Islet of Langerhans (tissue), 1 donor: ENCODE data around the gene TCERG1L.
"Not testable (repeated sequence)": the region's sequence is repeated elsewhere in the genome, so short reads cannot be mapped to it uniquely, and the experiment has no call there.

Experiments
- FAIRE-seq: peaks from one replicate; lab custom pipeline; 2011; peaks lifted over from hg19 to GRCh38; lab: Jason Lieb, UNC

Gene TCERG1L

DNA sequence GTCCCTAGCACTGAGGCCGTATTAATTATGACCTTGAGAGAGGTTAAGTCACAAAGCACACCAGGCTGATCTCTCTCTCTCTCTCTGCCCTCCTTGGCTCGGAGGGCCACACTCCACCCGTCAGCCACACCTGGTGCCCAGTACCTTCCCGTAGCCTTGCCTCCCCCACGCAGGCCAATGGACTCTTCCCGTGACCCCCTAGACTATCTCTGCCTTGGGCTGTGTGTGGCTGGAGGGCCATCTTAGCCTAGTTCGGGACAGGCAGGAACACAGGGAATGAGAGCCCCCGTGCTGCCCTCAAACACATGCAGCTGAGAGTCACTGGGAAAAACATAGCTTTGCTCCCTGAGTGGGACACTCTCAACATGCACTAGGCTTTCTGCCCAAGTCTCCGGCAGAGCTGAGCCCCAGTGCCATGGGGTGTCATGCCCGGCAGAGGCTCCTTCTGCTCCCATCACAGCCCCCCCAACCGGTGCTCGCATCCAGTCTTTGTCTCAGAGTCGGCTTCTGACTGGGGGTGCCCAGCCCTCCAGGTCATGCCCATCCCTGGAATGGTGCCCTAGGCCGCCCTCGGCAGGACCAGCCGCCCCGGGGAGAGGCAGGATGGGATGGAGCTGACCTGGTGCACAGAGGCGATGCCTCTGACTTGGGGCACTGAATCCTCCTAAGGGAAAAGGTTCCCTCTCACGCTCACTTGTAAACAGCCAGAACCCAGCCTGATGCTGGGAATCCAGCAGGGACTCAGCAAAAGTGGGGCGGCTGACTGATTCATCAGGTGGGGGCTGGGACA lies 63.0 kb downstream of the TCERG1L start:
- FAIRE-seq, result no peak

DNA sequence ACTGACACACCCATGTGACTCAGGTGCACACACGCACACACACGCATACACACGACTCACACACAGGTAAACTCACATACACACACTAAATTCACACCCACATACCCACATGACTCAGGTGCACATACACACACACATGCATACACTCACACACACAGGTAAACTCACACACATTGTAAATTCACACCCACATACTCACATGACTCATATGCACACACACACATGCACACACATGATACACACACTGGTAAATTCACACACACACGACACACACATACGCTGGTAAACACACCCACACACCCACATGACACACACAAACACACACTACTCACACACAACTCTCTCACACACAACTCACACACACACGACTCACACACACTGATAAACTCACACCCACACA lies 63.6 kb downstream of the TCERG1L start:
- no peak for FAIRE-seq

DNA sequence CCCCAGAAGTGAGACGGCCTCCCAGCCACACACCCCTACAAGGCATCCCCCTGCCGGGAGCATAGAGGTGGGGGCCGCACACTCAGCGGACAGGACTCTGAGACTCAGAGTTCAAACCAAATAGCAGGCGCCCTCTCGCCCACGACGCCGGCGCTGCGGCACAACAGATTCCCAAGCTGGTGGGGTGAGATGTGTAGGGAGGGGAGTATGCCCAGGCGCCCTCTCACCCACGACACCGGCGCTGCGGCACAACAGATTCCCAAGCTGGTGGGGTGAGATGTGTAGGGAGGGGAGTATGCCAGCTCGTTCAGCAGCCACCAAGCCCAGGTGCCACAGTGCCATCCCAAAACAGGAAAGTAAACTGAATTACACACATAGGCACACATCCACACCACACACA lies 64.7 kb downstream of the TCERG1L start:
- FAIRE-seq, result no peak

DNA sequence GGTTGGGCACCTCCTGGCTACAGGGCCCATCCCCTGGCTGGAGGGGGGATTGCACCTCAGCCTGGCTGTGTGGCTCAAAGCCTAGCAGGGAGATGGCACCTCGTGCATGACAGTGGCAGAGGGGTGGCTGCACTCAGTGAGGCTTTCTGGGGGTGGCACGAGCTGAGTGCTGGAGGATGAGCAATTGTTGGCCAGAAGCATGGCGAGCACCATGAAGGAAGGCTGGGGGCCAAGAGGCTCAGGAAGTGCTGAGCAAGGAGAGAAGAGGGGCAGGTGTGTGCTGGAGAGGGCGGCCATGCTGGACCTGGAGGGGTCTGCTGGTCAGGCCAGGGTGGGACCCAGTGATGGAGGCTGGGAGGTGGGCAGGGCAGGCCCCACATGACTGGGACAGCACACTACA lies 65.4 kb downstream of the TCERG1L start:
- FAIRE-seq, result no peak

DNA sequence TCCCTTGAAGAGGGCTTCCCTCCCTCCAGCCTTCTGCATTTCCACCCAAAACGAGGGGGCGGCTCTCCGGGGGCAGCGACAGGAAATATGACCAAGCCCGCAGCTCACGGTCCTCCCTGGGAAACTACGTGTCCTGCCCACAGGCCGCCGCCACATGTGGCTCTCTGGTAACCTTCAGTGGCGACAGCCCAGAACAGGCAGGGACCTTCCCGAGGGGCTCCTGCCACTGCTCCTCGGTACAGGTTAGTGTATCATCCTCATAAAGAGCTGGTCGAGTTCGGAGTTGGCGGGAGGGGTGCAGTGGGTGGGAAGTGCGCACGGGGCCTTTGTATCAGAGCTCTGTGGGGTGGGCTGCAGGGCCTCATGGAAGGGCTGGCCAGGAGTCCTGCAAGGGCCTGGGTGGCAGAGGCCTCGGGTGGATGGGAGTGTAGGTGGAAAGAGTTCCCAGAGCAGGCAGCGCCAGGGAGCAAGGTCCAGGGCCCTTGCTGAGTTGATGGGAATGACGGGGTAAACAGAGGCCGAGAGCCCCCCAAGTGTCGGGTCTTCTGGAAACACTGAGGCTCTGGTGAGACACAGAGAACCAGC lies 66.0 kb downstream of the TCERG1L start:
- FAIRE-seq, result no peak

DNA sequence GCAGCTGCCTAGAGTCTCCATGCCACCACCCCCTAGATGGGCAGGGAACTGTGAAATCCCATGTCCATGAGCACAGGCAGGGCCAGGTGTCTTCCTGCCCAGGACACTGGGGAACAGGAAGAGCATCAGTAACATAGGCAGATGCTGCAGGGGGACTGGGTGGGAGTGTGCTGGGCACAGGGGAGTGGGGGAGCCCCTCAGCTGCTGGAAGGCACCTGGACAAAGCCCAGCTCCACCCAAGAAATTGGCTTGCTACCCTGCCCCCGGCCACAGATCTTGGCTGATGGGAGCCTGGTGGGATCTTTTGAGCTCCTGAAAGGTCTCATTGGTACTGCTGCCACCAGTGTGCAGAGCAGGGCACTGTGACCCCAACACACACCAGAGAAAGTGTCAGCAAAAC lies 66.7 kb downstream of the TCERG1L start:
- no peak for FAIRE-seq

DNA sequence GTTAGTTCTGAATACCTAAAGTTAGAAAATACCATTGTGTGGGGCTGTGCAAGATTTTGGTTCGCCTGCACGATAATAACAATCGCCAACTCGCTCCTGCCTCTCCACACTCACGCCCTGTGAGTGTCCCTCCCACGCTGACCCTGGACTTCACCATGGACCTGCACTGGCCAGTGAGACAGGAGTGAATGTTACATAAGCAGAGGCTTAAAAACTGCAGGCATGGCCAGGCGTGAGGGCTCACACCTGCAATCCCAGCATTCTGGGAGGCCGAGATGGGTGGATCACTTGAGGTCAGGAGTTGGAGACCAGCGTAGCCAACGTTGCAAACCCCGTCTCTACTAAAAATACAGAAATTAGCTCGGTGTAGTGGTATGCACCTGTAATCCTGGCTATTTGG lies 68.4 kb downstream of the TCERG1L start:
- FAIRE-seq, result no peak

DNA sequence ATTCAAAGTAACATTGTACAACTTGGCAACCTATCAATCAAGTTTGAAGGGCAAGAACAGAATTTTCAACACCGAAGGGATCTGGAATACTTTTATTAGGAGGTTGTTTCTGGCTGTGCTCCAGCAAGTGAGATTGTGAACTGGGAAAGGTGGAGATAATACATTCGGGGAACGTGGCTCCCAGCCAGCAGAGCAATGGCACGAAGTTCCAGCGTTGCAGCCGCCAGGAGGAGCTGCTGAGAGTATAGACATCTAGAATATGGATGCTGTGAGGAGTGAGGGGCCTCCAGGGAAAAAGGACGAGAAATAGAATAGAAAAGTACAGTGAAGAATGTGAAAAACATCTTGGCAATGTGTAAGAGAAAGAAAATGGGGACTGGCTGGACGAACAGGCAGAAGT lies 69.5 kb downstream of the TCERG1L start:
- no peak for FAIRE-seq

DNA sequence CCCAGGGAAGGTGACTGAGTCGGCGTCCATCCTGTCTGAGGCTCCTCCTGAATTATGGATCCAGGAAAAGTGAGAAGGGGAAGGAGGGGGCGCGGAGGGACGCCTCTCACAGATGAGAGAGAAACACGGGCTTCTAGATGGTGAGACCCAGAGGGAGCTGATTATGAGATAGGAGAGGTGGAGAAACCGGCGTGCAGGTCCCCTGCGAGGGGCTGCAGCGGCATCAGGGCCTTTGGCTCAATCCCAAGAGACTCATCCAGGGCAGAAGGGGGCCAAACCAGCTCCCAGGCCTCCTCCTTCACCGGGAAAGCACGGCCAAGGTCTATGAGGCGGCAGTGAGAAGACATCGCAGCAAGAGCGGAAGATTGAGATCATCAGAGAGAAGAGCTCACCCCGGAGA lies 70.8 kb downstream of the TCERG1L start:
- no peak for FAIRE-seq

DNA sequence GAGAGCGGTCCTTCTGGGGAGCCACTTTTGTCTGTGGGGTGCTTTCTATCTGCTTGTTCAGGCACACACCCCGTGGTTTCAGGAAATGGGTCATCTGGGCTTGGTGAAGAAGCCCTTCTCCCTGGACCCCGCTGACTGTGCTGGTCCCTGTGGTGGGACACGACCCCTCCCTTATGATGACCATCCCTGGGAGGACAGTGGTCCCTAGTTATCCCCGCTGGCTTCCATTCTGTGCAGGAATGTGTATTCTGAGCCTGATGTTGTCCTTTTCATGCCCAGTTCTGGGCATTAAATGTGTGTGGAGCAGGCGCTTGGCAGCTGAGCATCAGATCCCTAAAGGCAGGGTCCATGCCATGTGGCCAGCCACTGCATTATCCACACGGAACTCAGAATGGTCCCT lies 71.6 kb downstream of the TCERG1L start:
- FAIRE-seq, result no peak

DNA sequence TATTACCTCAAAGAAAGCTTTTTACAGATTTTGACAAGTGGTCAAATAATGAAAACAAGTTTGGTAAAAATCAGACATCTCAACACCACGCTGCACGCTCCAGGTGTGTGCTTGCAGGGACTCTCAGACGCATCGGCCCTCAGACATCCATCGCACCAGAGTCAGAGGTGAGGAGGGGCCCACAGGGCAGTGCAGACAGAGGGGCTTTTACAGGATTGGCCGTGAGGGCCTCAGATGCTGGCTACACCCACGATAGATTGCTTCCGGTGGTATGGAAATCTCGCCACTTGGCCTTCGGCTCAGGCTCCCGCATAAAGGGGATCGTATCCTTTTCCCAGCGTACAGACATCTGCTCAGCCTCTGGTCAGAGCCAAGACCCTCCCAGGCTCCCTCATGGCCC lies 72.1 kb downstream of the TCERG1L start:
- FAIRE-seq, result no peak

DNA sequence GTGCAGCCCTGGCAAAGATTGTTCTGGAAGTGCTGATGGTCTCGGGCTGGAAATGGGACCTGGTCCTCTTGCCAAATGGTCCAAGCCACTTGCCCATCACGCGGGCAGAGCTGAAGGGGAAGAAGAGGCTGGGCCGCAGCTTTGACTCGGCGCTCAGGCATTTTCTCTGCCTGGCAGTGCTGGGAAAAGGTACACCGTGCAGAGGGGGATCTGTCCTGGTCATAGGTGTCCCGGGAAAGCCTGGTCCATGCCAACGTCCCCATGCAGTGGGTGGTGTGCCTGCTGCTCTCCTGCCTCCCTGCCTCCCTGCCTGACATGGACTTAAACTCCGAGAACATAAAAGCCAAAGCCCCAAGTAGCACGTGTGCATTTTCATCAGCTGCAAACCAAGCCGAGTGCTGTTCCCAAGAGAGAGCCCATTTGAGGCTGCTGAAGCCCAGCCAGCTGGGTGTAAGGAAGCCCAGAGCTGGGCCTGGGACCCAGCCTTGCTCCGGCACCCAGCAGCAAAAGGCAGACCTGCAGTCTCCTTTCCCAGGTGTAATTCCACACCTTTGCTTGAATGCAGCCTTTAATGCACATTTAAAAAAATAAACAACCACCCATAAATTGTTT lies 72.7 kb downstream of the TCERG1L start:
- no peak for FAIRE-seq

DNA sequence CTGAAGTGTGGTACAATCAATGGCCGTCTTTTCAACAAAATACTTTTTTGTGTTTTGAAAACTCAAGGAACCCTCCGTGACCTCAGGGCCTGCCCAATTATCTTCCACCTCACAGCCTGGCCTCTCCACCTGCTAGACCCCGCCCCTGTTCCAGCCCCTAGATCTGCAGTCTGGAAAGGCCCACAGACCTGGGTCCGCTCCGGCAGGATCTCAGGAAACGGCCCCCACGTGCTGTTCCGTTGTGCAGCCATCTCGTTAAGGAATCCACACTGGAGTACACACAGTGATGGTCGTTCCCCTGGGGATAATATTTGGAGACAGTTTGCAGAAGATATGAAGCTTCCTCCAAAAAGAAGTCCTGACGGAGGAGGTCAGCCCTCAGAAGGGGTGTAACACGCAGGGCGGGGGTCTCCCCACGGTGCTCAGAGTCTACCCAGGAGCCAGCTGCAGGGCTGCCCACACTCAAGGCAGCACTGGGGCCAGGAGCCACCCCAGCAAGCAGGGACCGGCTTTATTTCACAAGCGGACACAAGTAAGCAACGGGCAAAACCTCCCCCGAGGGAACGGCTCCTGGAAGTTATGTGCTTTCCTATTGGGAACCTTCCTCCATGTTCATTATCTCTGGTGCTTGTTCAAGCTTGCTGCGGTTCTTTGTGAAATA lies 73.4 kb downstream of the TCERG1L start:
- FAIRE-seq, result no peak

DNA sequence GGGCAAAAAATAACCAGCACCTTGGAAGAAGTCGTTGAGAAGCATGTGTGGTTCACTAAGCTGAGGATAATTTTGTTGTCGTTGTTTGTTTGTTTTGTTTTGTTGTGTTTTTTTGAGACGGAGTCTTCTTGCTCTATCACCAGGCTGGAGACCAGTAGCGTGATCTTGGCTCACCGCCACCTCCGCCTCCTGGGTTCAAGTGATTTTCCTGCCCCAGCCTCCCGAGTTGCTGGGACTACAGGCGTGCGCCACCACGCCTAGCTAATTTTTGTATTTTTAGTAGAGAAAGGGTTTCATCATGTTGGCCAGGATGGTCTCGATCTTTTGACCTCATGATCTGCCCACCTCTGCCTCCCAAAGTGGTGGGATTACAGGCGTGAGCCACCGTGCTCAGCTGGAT lies 76.9 kb downstream of the TCERG1L start:
- FAIRE-seq, result not testable (repeated sequence)

DNA sequence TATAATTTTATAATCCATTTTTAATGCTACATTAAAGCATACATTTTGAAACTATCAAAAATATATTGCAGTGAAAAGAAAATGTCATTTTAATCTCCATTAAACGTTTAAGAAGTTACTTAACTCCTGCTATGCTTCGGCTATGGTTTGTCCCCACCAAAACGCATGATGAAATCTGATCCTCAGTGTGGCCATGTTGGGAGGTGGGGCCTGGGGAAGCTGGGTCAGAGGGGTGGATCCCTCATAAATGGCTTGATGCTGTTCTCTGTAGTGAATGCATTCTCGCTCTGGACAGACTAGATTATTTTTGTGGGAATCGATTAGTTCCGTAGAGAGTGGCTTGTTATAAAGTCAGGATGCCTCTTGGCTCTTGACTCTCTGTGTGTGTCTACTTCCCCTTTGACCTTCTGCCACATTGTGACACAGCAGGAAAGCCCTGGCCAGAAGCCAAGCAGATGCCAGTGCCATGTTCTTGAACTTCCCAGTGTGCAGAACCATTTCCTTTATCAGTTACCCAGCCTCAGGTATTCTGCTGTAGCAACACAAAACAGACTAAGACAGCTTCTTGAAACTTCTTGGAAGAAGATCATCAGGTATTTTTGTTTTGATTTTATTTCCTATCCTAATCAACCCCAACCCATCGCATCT lies 77.8 kb downstream of the TCERG1L start:
- no peak for FAIRE-seq

DNA sequence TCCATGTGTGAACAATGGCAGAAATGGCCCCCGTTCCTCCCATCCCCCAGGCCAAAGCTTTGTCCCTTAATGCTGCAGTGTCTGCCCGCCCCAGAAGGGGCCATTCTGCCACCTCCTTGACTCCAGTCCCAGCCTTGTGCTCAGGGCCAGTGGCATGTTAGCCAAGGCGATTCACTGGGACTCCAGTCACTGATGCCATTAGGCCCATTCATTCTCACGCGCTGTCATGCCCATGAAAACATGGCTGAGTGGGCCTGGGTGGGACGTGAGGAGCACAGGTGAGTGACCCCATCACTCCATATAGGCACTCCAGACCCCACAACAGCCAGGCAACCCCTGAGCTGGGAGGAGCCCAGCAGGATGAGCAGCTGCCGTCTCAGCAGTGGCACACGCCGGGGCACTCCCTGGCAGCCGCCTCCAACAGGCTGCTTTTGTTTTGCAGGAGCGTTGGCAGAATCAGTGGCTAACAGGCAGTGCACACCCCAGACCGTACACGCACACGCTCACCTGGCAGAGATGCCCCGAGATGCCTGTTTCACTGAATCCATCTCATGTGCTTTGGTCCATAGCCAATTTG lies 79.5 kb downstream of the TCERG1L start:
- FAIRE-seq, result no peak

DNA sequence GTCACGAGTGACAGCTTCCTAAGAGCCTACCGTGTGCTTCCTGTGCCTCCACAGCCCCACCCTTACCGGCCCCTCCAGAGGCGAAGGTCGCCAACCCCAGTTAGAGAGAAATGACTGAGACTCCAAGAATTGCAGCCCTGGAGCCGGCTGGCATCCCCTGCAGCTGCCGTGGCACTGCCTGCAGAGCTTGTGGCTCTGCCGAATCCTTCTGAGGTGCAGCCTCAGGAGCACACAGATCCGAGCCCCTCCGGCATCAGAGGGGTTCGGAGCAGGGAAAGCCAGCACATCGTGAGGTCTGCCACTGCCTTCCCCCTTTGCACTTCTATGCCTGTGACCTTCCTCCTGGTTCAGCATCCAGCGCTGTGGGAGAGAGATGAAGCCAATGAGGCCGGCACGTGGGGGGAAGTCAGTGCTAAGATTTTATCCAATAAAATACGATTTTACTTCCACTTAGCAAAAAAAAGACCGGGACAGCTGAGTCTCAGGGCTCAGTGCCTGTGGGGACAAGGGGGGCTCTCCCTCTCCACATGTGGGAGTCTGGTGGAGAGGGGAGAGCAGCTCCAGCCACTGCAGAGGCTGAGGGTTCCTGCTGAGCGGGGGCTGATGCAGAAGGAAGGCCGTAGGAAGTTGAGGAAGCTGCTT lies 80.1 kb downstream of the TCERG1L start:
- FAIRE-seq, result no peak

DNA sequence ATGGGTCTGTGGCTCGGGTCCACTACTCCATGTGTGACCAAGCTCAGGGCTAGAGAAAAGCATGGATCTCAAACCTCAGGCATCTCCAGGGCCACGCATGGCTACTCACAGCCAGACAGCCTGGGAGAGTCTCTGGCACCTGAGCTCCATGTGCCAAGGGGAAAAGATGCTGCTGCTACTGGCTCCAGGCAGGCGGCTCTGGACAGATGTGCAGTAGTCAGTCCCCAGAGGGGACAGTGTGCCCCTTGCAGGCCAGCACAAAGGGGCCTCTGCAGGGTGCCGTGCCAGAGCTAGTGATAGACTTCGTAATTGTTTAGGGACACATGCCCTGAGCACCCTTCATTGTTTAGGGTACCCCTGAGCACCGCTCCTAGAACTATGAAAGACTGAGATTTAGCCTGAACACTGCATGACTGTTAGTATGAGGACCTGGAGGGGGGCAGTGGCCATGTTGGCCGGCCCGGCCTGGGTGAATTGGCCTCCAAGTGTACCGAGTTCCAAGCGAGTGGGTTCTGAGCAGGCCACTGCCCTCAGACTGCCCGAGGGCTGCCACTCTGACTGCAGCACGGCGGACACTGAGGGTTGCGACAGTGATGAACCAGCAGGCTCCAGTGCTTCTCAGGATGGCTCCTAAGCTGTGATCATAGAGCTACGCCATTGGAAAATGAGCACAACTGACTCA lies 80.7 kb downstream of the TCERG1L start:
- no peak for FAIRE-seq

DNA sequence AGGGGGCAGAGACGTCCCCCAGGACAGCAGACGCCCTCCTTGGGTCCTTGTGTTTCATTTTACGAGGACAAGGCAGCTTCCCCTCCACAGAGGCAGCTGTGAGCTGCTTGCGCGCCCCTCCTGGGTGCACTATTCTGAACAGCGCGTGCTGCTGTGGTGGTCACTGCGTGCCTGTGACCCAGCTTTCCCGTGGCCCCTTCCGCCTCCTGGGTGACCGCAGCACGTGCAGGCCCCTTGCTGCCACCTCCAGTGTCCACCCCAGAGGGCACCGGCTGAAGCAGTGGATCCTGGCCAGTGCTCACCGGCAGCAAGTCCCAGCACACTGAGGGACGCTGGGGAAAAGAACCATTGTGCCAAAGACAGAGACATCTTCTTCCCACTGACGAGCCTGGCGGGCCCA lies 81.4 kb downstream of the TCERG1L start:
- FAIRE-seq, result no peak

DNA sequence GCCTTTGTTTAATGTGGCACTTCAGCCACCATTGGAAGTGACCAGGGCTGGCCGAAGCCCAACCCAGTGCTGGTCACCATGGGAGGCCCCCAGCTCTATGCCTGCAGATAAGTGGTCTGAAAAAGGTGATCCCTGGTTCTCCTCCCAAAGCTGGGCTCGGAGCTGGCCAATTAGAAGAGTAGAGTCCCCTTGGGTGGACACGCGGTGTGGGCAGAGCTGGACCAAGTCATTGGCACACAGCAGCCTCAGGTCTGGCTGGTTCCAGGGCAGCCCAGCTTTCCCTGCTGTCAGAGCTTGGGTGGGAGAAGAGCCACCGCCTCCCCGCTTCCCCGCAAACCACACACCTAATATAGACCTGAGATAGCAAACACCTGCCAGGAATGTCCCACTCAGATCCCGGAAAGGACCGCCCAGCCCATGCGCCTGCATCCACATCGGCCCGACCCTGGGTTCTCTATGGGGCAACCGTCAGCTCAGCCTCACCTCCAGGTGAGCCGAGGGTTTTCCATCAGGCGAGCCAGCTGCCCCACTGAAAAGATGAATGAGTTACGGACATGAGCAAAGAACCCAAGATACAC lies 84.3 kb downstream of the TCERG1L start:
- no peak for FAIRE-seq
